Measurements from ENCODE around the gene CHMP4A. TPM values are rescaled to one million over a fixed set of nuclear protein-coding genes. Genes with fewer than 3 reads are reported as not detected.

CHMP4A gene
- total RNA-seq, 1 experiment from 2014 or later = 58.3 TPM

- H3K9me2 ChIP-seq (replicated peaks; ENCODE audit: low read length) = no peaks in the 10 kb centered on the region
- H3K36me3 ChIP-seq (ENCODE audit: low read depth, low read length) = peaks cover 7% of the 10 kb centered on the region; the same call in 1 of the 2 replicates
- peak overlapping the region; percentile 98 for H3K4me3 ChIP-seq (ENCODE audit: low read length)
- peak overlapping the region; percentile 97 for H3K4me2 ChIP-seq (ENCODE audit: low read length)
- H3K9me3 ChIP-seq (ENCODE audit: low read length) = no peaks in the 10 kb centered on the region
- intact Hi-C loops (cut with micrococcal nuclease) = loop anchor here (1.0 to 2.0 kb wide), 2 partner anchors 11 to 15 kb away; partner anchors contain the start of genes MDP1 and TINF2
- POLR2A ChIA-PET (ENCODE audit: unreplicated experiment) = no interaction called here
- ATAC-seq = peak; percentile 12
- TF ChIP-seq EZH2phosphoT487 (IDR thresholded peaks at IDR 0.05; ENCODE audit: borderline replicate concordance, low read length) (no peak), EZH2 (IDR thresholded peaks at IDR 0.05; ENCODE audit: low read length, unreplicated experiment) (no peak), CTCF (conservative IDR thresholded peaks at IDR 0.05; ENCODE audit: low read depth, low read length) (no peak)
- H3K4me1 ChIP-seq (ENCODE audit: insufficient read depth, low read length) = peaks cover 27% of the 10 kb centered on the region
- no peaks in the 10 kb centered on the region for H4K20me1 ChIP-seq (ENCODE audit: low read length)
- no peaks in the 10 kb centered on the region for H3F3A ChIP-seq (ENCODE audit: low read length, unreplicated experiment)
- peak overlapping the region; percentile 80 for H3K27ac ChIP-seq (ENCODE audit: low read length)
- CTCF ChIA-PET = no interaction called here
- BruUV-seq (replicated peaks) = TSS peak; percentile 70
- peak overlapping the region; percentile 97 for H2AFZ ChIP-seq (ENCODE audit: low read length)
- no peak for DNase-seq
- peaks cover 80% of the 10 kb centered on the region for H3K79me2 ChIP-seq (ENCODE audit: low read length)
- peak overlapping the region; percentile 92 for H3K9ac ChIP-seq (ENCODE audit: low read length)
- no peaks in the 10 kb centered on the region for H3K27me3 ChIP-seq (ENCODE audit: low read length)
Observed at GRCh38 chr14:24231263-24232120, 18.2 kb upstream of the CHMP4A start.

- Histone ChIP-seq H4K20me1 (ENCODE audit: low read length) (no peaks in the 10 kb centered on the region), H3K9me3 (ENCODE audit: low read length) (no peaks in the 10 kb centered on the region), H3K79me2 (ENCODE audit: low read length) (peaks cover 90% of the 10 kb centered on the region), H3K9me2 (replicated peaks; ENCODE audit: low read length) (no peaks in the 10 kb centered on the region), H3K9ac (ENCODE audit: low read length) (no peak overlapping the region), H3F3A (ENCODE audit: low read length, unreplicated experiment) (no peaks in the 10 kb centered on the region), H2AFZ (ENCODE audit: low read length) (no peak overlapping the region), H3K4me2 (ENCODE audit: low read length) (no peak overlapping the region), H3K4me1 (ENCODE audit: insufficient read depth, low read length) (peaks cover 23% of the 10 kb centered on the region), H3K27me3 (ENCODE audit: low read length) (no peaks in the 10 kb centered on the region), H3K4me3 (ENCODE audit: low read length) (no peak overlapping the region), H3K36me3 (ENCODE audit: low read depth, low read length) (0 out of 2 replicates have a peak, but pooled peaks cover 2% of the 10 kb centered on the region), H3K27ac (ENCODE audit: low read length) (no peak overlapping the region)
- ChIA-PET POLR2A (ENCODE audit: unreplicated experiment) (no interaction called here), CTCF (no interaction called here)
- ATAC-seq = no peak
- intact Hi-C loops (cut with micrococcal nuclease) = no loop called here
- TF ChIP-seq EZH2phosphoT487 (IDR thresholded peaks at IDR 0.05; ENCODE audit: borderline replicate concordance, low read length) = no peak
- no peak for TF ChIP-seq EZH2 (IDR thresholded peaks at IDR 0.05; ENCODE audit: low read length, unreplicated experiment)
- no peak for TF ChIP-seq CTCF (conservative IDR thresholded peaks at IDR 0.05; ENCODE audit: low read depth, low read length)
- DNase-seq = no peak
- no TSS peak for BruUV-seq (replicated peaks)
Observed at GRCh38 chr14:24228902-24229301, 15.6 kb upstream of the CHMP4A start.

- POLR2A ChIA-PET (ENCODE audit: unreplicated experiment) = no interaction called here
- Histone ChIP-seq H3K27me3 (ENCODE audit: low read length) (no peaks in the 10 kb centered on the region), H3K9me3 (ENCODE audit: low read length) (no peaks in the 10 kb centered on the region), H3K36me3 (ENCODE audit: low read depth, low read length) (0 out of 2 replicates have a peak, but pooled peaks cover 2% of the 10 kb centered on the region), H3K79me2 (ENCODE audit: low read length) (peaks cover 88% of the 10 kb centered on the region), H3K9ac (ENCODE audit: low read length) (no peak overlapping the region), H3K27ac (ENCODE audit: low read length) (no peak overlapping the region), H4K20me1 (ENCODE audit: low read length) (no peaks in the 10 kb centered on the region), H3K4me3 (ENCODE audit: low read length) (no peak overlapping the region), H3K4me2 (ENCODE audit: low read length) (no peak overlapping the region), H3K9me2 (replicated peaks; ENCODE audit: low read length) (no peaks in the 10 kb centered on the region), H3F3A (ENCODE audit: low read length, unreplicated experiment) (no peaks in the 10 kb centered on the region), H3K4me1 (ENCODE audit: insufficient read depth, low read length) (peaks cover 14% of the 10 kb centered on the region; the same call in 1 of the 2 replicates), H2AFZ (ENCODE audit: low read length) (no peak overlapping the region)
- ATAC-seq (no peak), DNase-seq (no peak)
- CTCF ChIA-PET = no interaction called here
- TF ChIP-seq EZH2 (IDR thresholded peaks at IDR 0.05; ENCODE audit: low read length, unreplicated experiment) (no peak), EZH2phosphoT487 (IDR thresholded peaks at IDR 0.05; ENCODE audit: borderline replicate concordance, low read length) (no peak), CTCF (conservative IDR thresholded peaks at IDR 0.05; ENCODE audit: low read depth, low read length) (no peak)
- no TSS peak for BruUV-seq (replicated peaks)
- intact Hi-C loops (cut with micrococcal nuclease) = no loop called here
Observed at GRCh38 chr14:24226473-24226872, 13.2 kb upstream of the CHMP4A start.
